Cerebellar nuclear complex (tissue), 1 donor: ENCODE results near the gene PLAC1.

Experiments
- DNase-seq, 2 experiments: peaks; one replicate each; lab custom pipeline; 2025; lab: John Stamatoyannopoulos, UW

The PLAC1 gene

DNA sequence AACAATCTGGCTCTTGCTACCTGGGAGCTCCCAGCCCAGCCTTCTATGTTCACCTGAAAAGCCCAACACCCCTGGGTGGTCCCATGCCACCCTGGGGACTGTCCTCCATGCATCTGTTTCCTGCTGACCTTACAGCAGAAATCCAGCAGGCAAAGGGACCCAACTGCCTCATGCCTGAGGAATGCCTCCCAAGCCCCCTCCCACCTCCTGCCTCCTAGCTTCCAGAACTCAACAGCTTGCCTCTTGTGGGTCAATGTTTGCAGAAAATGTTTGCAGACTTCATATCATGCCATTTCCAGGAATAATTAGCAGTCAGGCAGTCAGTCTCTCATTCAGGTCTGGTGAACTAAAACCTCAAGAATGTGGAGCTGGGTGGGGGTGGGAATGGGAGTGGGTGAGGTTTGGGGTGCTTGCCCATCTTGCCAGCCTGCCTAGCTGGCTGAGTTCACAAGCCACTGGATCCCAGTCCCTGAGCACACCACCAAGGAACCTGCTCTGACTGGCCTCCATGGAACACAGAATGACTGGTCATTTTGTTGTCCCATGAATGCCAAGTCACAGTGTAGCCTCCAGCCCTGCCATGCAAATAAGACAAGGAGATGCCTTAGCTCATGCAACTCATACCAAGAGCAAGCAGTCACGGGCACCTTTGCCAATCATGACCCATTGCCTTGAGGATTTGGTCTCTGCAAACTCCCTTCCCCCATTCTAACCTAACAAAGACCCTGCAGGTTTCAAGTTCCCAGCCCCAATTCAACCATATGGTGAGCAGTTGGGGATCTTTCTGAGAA is 12.1 kb upstream of the PLAC1 start:
- DNase-seq, result no peak

DNA sequence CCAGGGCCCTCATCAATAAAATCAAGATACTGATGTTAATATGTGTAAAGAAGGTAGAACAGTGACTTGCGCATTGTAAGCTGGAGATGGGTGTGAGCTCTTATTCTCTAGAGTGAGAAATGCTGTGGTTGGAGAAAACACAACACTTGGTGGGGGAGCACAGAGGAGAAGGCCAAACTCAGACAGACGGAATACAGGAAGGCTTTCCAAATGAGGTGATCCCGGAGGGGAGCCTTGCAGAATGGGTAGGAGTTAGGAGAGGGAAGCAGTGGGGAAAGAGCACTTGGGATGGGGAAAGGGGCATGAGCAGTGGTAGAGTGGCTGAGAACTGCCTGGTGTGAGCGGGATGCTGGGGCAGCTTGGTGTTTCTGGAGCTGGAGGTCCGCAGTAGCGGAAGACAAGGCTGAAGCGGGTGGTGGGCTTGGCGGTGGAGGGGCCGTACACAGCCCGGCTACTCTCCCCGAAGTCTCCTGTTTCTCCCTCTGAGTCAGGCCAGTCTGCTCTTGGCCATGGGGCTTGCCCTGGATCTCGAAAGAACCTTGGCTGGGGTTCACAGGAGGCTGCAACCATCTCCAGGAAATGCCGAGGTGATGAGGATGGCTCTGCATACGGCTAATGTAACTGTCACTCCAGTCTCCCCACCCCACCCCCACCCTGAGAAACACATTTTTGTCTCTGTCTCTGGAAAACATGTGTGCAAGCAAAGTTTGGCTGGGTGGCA is 11.3 kb upstream of the PLAC1 start:
- no peak for DNase-seq

DNA sequence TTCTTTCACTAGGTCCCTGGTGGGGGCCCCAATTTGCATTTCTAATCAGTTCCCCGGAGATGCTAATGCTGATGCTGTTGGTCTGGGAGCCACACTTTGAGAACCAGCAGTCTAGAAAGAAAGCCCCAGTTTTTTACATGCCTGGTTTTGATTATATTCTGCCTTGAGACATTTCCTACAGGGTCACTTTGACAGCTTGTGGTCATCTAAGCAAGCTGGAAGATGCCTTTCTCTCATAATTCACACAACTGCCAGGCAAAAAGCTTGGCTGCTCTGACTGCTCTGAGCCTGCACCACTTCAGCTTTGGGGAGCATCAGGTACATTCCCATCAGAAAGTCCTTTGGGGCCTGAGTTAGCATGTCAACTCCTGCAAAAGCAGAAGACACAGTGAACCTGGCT is 5.9 kb upstream of the PLAC1 start:
- no peak for DNase-seq

DNA sequence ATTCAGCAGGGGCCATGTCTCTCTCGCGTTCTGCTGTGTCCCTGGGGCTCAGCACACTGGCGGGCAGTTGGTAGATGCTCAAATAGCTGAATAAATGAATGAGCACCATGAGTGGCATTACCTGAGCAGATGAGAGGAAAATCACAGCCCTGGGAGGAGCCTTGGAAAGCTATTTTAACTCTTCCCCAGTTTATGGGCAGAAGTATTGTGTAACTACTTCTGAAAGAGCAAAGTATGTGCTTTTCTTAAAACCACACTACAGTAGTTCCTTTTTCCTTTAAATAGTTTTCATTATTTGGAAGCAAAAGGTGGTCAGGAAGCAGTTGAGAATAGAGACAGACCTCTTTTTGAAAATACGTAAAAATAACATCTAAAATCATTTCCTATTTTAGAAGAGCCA is 3.0 kb upstream of the PLAC1 start:
- no peak for DNase-seq

DNA sequence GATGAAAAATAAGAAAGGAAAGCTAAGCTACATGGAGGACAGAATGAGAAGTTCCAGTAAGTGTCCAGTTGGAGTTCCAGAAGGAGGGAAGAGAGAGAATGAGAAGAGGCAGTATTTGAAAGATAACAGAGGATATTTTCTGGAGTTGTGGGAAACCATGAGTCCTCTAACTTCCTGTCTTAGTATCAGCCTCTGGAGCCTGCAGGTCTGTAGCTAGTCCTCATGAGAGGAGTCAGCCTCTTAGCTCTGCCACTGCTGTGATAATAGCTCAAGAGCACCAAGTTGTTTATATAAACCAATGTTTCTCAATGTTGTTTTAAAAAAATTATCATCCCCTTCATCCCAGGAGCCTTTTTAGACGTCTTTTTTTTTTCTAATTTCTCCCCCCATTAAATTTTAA is 2.4 kb upstream of the PLAC1 start:
- no peak for DNase-seq

DNA sequence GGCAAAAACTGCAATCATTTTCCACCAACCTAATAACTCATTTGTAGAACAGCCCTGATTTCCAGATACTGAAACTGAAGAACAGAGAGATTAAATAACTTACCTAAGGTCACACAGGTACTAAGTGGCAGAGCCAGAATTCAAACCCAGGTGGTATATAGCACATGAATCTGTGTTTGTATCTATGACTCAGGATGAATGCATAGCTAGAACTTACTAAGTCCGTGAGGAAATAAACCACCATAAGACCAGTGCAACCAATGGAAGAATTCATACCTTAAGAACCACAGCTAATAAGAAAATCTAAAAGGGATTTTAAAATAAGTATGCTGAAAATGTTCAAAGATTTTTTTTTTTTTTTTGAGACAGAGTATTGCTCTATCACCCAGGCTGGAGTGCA is 1.5 kb upstream of the PLAC1 start:
- no peak for DNase-seq

DNA sequence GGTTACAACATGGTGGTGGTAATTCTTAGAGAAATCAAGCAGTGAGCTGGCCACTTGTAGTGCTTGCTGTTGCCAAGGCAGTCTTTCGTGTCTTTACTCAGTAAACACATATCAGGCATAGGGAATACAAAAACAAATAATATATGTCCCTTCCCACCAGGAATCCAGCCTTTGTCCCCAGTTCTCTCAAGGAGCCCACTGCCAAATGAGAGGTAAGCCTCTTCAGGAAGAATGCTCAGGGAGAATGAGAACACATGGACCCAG is 421 bp upstream of the PLAC1 start:
- no peak for DNase-seq

DNA sequence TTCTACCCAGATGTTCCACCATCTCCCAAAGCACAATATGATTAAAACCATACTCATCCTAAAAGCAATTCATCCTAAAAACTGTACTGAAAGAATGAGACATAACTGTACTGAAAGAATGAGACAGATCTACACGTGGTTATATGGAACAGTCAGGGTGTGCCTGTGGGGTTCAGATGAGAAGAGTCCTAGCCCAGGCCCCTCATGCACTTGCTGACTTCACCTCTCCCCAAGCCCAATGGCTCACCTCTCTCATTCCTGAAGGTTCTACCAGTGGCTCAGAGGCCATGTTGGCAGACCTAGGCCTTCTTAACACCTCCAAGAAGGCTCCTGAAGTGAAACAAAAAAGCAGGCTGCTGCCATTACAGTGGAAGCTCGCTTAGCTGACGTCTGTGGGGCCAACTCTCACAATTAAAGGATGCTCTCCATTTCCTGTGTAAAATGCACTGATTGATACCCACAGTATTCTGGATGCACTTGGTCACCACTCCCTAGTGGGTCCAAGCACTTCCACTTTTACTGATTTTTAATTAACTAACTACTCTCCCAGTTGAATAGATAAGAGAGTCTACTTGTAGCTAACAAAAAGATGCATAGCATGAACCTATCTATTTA is 3.8 kb downstream of the PLAC1 start:
- no peak for DNase-seq

DNA sequence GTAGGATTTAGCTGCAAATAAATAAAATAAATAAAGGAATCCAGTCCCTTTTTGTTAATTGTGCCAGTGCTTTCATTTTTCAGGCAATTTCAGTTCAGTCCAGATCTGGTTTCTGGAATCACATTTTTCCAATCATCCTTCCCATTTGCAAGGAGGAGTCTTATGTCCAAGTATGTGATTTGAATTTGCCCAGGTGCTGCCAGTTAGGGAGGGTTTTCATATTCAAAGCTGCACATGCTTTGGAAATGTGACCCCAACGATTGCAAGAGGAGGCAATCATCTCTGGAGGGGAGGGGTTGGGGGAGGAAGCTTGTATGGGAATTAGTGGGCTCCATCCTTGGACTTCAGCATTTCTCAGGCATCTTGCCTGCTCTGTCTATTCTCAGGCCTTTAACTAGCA is 4.4 kb downstream of the PLAC1 start:
- no peak for DNase-seq

DNA sequence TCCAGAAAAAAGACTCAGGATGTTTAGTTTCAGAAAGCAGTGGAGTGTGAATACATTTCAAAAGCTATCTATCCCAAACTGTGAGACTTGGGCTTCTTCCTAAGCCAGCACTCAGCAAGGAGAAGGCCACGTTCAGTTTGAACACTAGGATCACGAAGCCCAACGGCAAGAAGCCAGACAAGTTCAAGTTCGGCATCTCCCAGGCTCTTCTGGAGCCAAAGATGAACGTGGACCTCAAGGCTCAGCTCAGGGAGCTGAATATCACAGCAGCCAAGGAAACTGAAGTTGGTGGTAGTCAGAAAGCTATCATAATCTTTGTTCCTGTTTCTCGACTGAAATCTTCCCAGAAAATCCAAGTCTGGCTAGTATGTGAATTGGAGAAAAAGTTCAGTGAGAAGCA is 7.6 kb downstream of the PLAC1 start:
- DNase-seq, result no peak

DNA sequence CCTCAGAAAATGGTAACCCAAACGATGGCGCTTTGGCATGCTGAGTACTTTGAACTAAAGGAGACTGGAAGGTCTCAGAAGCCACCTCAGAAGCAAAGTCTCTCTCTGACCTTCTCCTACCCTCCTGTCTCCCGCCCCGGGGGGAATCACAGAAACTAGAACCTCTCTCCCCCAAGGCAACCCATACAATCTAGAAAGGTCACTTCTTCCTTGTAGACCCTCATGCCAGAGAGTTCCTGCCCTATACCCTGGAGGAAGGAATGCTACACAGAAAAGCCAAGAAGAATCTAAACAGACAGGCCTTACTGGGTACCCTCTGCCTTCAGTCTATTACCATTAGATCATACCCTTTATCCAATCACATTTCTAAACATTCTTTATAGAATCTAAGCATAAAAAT is 8.5 kb downstream of the PLAC1 start:
- DNase-seq, result no peak

DNA sequence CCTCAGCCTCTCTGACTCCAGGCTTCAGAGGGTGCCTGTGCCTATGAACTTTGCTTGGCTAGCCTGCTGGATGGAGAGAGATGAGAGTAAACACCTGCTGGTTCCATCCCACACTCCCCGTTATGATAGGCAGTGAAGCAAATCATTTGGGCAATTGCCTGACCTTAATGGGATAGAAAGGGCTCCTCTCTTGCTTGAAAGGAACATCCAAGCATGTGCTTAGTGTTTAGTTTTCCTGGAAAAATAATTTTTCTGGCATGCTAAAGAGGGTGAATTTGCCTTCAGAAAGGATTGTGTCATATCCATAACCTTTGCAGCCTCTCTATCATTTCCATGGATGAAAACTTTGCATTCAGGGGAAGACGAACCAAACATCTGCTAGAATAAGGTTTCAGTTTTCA is 10.8 kb downstream of the PLAC1 start:
- DNase-seq, result no peak

DNA sequence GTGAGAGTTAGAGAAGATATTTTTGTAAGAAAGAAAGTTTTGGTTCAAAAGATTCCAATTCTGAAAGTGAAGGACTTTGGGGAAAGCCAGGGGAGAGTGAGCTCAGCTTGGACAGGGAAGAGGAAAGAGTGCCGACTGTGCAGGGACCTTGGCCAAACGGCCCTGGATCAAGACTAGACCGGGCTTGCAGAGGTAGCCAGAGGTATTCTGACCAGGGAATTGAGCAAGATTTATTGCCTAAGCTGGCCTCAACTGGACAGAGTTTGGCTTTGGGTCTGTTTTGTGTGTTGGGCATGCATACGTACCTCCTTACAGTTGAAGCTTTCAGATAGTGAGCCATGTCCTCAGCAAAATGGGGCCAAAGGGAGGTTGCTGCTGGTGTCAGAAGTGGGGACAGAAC is 11.6 kb downstream of the PLAC1 start:
- no peak for DNase-seq

DNA sequence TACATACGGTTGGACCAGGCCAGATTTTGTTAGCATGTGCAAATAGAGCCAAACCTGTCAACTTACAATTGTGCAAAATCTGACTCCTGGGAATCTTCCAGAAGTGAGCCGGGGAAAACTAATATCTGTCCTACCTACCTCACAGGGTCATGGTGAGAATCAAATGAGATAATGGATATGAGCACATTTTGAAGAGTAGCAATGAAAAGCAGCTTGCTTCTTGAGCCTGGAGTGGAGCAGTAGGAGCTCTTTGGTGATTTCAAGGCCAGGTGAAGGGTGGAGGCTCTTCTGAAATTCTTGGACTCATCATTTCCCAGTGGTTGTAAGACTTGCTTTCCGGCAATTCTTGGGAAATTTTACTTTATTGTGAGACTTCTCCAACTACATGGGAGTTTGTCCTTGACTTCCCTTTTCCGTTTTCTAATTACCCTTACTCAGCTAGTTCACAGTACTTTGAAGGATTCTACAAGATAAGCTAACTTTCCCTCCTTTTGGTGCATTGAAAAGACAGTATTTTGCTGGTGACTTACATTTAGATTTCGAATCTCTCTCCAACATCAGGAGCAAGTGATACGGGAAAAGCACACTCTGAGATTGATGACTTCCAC is 12.2 kb downstream of the PLAC1 start:
- DNase-seq, result no peak

DNA sequence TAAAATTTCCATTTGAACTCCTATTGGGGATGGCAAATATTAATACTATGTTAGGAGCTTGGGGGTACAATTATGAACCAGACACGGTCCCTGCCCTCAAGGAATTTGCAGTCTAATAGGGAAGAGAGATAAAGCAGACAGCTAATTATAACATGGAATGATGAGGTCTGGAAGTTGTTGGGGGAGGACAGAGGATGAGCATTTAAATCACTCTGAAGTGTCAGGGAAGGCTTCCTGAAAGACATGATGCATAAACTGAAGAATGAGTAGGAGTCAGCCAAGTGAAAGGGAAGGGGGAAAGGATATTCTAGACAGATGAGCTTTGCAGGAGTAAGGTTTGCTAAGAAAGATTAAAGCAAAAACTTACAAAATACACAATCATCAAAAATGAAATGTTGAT is 15.9 kb downstream of the PLAC1 start:
- no peak for DNase-seq

DNA sequence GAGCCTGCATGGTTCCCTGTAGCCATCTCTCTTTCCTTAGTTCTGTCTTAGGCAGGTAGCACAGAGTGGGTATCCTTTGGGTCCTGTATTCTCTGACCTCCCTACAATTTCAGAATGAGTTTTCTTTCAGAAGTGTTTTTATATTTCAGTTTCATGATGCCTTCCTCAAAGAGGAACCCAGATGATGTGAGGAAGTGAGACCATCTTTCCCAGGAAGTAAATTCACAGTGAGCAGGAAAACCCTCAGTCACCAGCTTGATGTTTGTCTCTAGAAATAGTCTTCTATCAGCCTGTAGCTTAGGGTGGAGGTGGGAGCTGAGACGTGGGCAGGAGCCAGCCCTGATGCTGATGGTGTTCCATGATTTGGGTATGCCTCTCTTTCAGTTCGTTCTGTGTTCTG is 16.9 kb downstream of the PLAC1 start:
- no peak for DNase-seq

DNA sequence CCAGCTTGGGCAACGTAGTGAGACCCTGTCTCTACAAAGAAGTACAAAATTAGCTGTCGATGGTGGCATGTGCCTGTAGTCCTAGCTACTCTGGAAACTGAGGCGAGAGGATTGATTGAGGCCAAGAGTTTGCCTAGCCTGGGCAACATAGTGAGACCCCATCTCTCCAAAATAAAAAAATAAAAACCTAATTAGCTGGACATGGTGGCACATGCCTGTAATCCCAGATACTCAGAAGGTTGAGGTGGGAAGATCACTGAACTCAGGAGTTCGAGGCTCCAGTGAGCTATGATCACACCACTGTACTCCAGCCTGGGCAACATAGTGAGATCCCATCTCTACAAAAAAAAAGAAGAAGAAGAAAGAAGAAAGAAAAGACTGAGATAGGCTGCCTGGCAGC is 17.4 kb downstream of the PLAC1 start:
- no peak for DNase-seq

DNA sequence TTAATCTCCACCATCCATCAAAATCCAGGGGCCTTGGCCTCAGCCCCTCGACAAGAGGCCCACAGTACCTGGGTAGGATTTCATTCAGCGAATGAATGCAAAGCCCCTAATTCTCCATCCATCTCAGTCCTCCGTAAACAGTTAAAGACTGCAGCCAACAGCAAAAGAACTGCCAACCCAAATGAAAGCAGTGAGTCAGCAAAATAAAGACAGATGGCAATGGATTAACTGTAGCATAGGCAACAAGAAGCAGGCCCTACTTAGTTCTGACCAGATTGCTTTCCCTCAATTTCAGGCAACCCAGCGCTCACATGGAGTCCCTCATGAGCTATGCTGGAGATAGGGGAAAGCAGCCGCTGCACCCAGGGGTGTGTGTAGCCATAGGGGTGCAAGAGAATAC is 21.4 kb downstream of the PLAC1 start:
- DNase-seq, result no peak

DNA sequence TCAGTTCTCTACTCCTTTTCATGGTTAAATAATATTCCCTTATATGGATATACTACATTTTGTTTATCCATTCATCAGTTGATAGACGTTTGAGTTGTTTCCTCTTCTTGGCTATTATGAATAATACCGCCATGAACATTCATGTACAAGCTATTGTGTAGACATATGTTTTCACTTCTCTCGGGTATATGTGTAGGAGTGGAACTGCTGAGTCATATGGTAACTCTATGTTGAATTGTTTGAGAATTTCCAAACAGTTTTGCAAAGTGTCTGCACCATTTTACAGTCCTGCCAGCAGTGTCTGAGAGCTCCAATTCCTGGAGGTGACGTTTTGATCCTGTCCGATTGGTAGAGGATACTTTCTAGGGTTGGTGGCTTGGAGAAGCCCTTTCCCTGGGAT is 23.6 kb downstream of the PLAC1 start:
- no peak for DNase-seq

DNA sequence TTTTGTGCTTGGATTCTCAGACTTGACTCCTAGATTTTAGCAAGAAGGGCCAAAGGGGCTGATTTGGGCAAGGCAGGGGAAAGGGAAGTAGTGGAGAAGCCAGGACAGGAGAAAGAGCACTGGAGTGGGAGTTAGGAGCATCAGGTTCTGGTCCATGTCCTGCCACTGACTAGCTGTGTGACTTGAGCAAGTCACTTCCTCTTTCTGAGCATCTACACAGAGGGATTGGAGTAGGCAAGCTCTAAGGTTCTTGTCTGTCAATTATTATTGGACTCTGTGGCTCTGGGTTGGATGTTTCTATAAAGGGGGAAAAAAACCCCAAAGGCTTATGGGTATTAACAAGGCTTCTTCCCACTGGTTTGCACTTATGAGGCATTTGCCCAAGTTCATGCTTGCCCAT is 24.4 kb downstream of the PLAC1 start:
- no peak for DNase-seq

DNA sequence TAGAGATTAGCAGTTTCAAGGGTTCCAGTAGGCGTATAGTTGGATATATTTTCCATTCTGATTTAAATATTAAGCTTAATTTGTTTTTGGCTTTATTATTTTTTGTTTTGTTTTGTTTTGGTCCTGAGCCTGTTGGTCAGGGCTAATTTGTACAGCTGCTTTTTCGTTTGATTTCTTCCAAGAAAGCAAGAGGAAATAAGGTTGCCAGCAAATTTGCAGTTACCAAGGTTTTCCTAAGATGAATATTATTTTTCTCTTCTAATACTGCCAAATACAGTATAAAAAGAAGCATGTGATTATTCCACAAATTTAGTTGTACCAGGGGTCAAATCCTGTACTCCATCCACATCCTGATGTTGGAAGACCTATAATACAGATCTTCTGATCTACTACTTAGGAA is 24.9 kb downstream of the PLAC1 start:
- no peak for DNase-seq

DNA sequence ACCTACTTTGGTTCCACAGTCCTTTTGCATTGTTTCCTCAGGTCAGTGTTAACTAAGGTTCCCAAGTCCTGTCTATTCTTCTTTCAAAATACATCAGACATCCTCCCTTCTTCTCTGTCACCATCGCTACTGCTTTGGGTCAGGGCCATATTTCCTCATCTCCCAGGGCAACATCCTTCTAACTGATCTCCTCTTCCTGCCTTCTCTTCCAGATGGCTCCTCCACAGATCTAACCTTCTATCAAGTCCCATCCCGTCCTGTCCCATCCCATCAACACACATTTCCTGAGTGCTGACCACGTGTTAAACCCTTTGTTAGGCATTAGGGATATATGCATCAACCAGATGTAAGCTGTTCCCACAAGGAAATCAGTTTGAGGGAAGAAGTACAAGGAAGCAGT is 25.9 kb downstream of the PLAC1 start:
- no peak for DNase-seq
